Upper lobe of left lung (tissue), 4 donors: Measurements from ENCODE around the gene ARHGAP15.

ENCODE experiments used
- EP300 ChIP-seq, 4 donors: sonication (generic); formaldehyde crosslinking; IDR thresholded peaks; one replicate each; pipeline ENCODE4 v1.5.1; 2017; ENCODE audit warnings: antibody characterized with exemption in 4 of 4, control low read depth in 2 of 4
- POLR2A ChIP-seq, 4 donors: fragments of 450-650 bp; IDR thresholded peaks; one replicate each; pipeline ENCODE4 v1.5.1; 2016 to 2017; ENCODE audit warnings: antibody characterized with exemption in 4 of 4, mild to moderate bottlenecking in 2 of 4
- POLR2AphosphoS5 ChIP-seq, 2 donors: sonication (generic); formaldehyde crosslinking; IDR thresholded peaks; one replicate each; pipeline ENCODE4 v1.5.1; 2017; ENCODE audit warnings: antibody characterized with exemption in 2 of 2
- TF ChIP-seq, protein P1 (sequence below), 6 experiments: fragments of 450-650 bp in 4 of 6; fragments of 200-600 bp in 2 of 6; sonication (generic) in 2 of 6; IDR thresholded peaks; one replicate each; pipeline ENCODE4 v1.5.1; 2016 to 2019; ENCODE audit warnings: antibody characterized with exemption in 6 of 6

- TF ChIP-seq, protein P1, sequence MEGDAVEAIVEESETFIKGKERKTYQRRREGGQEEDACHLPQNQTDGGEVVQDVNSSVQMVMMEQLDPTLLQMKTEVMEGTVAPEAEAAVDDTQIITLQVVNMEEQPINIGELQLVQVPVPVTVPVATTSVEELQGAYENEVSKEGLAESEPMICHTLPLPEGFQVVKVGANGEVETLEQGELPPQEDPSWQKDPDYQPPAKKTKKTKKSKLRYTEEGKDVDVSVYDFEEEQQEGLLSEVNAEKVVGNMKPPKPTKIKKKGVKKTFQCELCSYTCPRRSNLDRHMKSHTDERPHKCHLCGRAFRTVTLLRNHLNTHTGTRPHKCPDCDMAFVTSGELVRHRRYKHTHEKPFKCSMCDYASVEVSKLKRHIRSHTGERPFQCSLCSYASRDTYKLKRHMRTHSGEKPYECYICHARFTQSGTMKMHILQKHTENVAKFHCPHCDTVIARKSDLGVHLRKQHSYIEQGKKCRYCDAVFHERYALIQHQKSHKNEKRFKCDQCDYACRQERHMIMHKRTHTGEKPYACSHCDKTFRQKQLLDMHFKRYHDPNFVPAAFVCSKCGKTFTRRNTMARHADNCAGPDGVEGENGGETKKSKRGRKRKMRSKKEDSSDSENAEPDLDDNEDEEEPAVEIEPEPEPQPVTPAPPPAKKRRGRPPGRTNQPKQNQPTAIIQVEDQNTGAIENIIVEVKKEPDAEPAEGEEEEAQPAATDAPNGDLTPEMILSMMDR (IDR thresholded peaks at IDR 0.05) = no peak
- no peak for TF ChIP-seq POLR2A (IDR thresholded peaks at IDR 0.05)
- TF ChIP-seq POLR2AphosphoS5 (IDR thresholded peaks at IDR 0.05) = no peak
- TF ChIP-seq EP300 (IDR thresholded peaks at IDR 0.05) = no peak
Observed at GRCh38 chr2:143148011-143148410, 18.8 kb downstream of the ARHGAP15 start.
